Activated CD4-positive, CD25-positive, alpha-beta regulatory T cell treated with anti-CD3 and anti-CD28 coated beads, Interleukin-2, amount 50 U/mL, for 16 hours (primary cell): ENCODE measurements around the gene SMTNL2.
"Not testable (repeated sequence)": the region's sequence is repeated elsewhere in the genome, so short reads cannot be mapped to it uniquely, and the experiment has no call there.

Source experiments
- DNase-seq: peaks from one replicate; pipeline ENCODE4 v3.0.0-alpha.2; 2020; ENCODE audit warnings: low read depth, low spot score

SMTNL2 gene

GRCh38 chr17:4602041-4602440, 17.7 kb downstream of the SMTNL2 start:
- no peak for DNase-seq

DNA sequence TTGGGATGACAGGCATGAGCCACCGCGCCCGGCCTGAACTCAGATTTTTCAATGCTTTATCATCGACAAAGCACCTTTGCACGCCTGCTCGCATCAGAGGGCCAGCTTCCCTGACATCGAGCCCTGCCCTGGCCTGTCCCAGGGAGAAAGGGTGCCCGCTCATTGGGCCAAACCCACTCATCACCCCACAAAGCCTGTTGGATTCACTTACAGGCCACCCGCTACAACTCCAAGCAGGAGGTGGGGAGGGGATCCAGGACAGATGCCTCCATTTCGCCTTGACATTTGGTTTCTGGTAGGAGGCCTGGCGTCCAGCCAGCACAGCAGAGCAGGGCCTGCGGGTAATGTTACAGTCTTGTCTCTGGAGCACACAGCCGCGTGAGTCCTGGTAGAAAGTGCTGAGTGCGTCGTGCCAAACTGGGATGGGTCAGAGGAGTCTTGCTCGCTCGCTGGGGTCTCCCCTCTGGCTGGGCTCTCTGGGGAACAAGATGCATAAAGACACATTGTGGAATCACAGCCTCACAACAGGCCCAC, 19.8 kb downstream of the SMTNL2 start:
- no peak for DNase-seq

DNA sequence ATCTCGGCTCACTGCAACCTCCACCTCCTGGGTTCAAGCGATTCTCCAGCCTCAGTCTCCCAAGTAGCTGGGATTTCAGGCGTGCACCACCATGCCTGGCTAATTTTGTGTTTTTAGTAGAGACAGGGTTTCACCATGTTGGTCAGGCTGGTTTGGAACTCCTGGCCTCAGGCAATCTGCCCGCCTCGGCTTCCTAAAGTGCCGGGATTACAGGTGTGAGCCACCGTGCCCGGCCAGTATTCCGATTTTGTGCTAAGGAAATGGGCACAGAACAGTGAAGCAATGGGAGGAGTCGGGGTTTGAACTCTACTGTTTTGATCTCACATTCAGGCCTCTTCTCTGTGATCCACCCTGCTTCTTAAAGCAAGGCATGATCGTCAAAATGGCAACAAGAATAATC, 20.4 kb downstream of the SMTNL2 start:
- not testable (repeated sequence) for DNase-seq

GRCh38 chr17:4605826-4606225, 21.5 kb downstream of the SMTNL2 start:
- no peak for DNase-seq

DNA sequence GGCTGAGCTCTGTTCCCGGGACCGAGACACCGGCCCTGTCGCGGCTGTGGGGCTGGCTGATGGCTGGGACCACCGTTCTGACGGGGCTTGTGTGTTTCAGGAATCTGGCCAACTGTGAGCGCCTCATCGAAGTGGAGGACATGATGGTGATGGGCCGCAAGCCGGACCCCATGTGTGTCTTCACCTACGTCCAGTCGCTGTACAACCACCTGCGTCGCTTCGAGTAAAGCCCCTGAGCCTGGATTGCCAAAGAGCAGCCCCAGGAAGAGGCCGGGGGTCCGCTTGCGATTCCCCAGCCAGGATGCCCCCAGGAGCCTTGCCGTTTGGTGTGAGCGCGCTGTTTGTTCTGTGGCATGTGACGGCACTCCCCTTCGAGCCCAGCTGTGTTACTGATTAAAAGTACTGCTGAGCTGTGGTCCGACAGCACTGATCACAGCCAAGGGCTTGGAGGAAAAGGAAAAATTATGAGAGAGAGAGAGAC, 23.0 kb downstream of the SMTNL2 start:
- no peak for DNase-seq

- DNase-seq: no peak
Observed at GRCh38 chr17:4607773-4608187, 23.5 kb downstream of the SMTNL2 start.

DNA sequence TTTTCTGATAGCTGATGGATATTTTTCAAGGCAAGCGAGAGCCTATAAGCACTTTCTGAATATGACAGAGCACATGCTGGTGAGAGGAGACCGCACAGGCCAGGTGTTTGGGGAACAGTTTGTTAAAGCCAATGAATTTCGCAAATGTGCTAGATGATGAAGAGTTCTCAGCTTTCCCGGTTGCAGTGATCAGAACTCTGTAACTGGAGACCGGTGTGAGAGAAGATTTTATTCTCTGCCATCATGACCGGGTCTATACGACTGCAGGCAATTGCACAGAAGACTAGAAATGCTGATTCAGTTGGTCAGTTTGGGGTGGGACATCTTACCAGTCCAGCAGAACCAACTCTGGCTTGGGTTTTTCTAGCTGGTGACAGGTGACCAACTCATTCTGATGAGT, 25.4 kb downstream of the SMTNL2 start:
- no peak for DNase-seq

GRCh38 chr17:4610162-4610561, 25.8 kb downstream of the SMTNL2 start:
- no peak for DNase-seq

GRCh38 chr17:4610656-4611055, 26.3 kb downstream of the SMTNL2 start:
- no peak for DNase-seq

DNA sequence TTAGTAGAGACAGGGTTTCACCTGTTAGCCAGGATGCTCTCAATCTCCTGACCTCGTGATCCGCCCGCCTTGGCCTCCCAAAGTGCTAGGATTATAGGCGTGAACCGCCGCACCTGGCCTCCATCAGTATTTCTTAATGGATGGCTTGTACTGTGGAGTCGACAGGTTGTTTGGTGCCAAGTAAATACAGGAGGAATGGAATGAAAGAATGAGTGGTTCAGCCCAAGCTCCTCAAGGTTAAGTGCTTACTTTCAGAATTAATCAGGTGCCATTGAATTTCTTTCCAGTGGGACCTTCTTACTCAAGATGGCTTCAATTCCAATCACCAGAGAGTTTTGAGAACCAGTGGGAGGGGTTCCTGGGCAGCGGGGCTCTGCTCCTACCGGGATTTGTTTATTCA, 32.1 kb downstream of the SMTNL2 start:
- no peak for DNase-seq

- no peak for DNase-seq
Observed at GRCh38 chr17:4617090-4617489, 32.8 kb downstream of the SMTNL2 start.

- no peak for DNase-seq
Observed at GRCh38 chr17:4617590-4618351, 33.4 kb downstream of the SMTNL2 start.

DNA sequence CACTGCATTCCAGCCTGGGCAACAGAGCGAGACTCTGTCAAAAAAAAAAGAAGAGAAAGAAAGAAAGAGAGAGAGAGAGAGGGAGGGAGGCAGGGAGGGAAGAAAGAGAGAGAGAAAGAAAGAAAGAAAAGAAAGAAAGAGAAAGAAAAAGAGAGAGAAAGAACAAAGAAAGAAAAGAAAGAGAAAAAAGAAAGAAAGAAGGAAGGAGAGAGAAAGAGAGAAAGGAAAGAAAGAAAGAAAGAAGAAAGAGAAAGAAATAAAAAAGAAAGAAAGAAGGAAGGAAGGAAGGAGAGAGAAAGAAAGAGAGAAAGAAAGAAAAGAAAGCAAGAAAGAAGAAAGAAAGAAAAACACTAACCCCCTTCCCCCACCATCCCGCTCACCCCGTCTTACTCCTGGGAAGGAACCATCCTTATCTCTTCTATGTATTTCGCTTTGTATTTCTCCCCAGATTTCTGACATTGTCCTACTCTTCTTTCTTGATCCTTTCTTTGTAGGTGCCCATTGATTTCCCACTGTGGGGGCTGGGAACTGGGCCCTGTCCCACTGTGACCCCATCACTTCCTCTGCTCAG, 36.3 kb downstream of the SMTNL2 start:
- DNase-seq: no peak

DNA sequence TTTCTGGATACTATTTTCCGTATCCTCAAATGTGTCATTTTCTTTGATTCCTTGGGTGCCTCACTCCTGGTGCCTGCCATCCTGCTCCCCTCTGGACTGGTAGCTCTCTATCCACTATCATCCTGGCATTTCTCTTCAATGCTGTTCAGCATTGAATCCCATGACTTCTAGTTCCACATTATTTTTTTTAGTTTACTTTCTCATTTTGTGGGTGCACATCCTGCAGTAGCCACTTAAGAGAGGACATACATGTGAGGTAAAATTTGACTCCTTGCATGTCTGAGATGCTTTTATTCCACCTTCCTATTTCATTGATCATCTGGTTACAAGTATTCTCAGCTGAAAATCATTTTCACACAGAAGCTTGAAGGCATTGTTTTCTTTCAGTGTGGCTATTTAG, 38.0 kb downstream of the SMTNL2 start:
- DNase-seq: no peak

GRCh38 chr17:4623249-4623648, 38.9 kb downstream of the SMTNL2 start:
- DNase-seq: no peak

DNA sequence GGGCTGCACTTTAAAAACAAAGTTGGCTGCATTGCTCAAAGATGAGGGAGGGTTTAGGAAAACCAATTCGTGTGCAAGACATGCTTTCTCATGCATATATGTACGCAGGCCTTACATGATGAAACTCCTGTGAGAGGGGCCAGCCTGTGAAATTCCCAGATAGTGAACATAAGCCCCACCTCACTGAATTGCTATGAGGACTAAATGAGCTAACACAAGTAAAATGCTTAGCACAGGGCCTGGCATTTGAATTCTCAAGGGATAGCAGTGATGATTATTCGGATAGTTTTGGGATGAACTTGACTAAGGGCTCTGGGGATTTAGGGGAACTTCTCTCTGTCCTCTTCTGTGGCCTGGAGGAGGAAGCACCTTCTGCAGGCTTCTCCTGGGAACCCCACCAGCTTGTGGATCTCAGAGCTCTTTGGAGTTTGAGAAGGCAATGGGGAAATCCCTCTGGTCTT, 40.2 kb downstream of the SMTNL2 start:
- not testable (repeated sequence) for DNase-seq

DNA sequence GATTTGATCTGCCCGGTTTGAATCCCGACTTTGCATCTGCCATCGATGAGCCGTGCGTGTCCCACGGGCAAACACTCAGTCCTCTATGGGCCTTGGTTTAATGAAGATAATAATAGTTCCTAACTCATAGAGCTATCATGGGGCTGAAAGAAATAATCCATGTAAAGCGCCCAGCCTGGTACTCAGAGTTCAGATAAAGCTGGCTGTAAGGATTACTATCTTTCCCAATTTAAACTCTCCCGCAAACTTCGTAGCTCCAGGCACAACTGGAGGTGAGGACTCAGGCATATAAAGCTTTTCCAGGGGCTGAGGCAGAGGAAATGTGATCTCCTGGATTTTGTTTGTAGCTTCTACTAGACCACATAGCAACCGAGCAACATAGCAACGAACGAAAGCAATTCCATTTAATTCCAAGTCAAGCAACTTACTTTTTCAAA, 40.9 kb downstream of the SMTNL2 start:
- no peak for DNase-seq

GRCh38 chr17:4626734-4627256, 42.5 kb downstream of the SMTNL2 start:
- no peak for DNase-seq

DNA sequence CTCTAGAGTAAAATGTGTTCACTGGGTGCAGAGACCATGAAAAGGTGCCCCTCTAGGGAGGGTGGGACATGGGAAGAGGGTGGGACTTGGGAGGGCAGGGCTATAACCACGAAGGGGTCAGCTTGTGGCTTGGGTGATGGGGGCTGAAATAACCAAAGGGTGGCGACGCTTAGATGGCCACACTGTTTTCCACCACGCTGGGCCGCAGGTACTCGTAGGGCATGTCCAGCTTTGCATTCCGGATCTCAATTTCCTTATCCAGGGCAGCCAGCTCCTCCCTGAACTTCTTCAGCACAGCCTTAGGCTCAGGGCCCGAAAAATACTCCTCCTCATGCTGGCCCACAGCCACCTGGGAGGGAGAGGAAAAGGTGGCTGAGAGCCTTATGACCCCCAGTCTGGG, 47.1 kb downstream of the SMTNL2 start:
- DNase-seq: no peak

DNA sequence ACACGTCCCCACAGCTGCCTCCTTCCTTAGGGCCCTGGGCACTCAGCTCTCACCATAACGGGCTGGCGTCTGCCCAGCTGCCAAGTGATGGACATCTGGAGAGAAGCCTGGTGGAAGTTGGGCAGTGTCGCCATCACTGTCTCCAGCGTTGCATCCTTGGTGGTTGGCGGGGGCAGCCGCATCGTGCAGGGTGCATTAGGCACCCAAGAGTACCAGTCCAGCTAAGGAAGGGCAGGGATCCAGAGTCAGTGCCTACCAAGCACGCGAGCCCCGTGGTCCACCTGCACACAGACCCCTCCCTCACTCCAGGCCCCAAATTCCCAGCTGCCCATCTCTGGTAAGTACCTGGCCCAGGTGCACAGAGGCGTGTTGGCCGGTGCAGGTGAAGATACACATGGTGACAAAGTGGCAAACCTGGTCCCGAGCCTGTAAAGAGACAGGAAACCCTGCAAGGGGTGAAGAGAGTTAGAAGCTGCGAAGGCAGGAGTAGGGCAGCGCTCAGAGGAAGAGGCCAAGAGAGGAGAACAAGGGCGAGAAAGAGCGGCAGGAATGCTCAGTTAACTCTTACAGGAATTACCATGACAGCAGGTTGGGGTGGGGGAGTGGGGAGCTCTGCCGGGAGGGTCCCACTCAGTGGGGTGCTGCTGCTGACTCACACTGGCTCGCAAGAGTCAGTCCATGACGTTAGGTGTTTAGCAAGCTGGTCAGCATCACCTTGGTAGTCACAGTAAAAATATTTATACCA, 47.7 kb downstream of the SMTNL2 start:
- no peak for DNase-seq

GRCh38 chr17:4632581-4632920, 48.2 kb downstream of the SMTNL2 start:
- no peak for DNase-seq

GRCh38 chr17:4633643-4634042, 49.3 kb downstream of the SMTNL2 start:
- DNase-seq: no peak
